SH-SY5Y (cell line): ENCODE measurements around the gene NCKAP5.

Experiments used
- GATA2 ChIP-seq: IDR thresholded peaks from 2 replicates; pipeline ENCODE4 v1.6.1; 2011; ENCODE audit warnings: mild to moderate bottlenecking, low read depth, low read length
- GATA3 ChIP-seq: IDR thresholded peaks from 2 replicates; pipeline ENCODE4 v1.6.1; 2011; ENCODE audit warnings: low read depth, mild to moderate bottlenecking, low read length, moderate library complexity

- TF ChIP-seq GATA3, result no peak
- no peak for TF ChIP-seq GATA2
These were observed 504.5 kb downstream of the NCKAP5 start for GRCh38 chr2:133063775-133064174.
